Vagina (tissue), 2 donors: ENCODE results near the gene PCNX1. TPM values are rescaled to one million over a fixed set of nuclear protein-coding genes. Genes with fewer than 3 reads are reported as not detected.

Source experiments
- DNase-seq, 2 donors: peaks; one replicate each; pipeline ENCODE4 v3.0.0-alpha.2; 2017; ENCODE audit errors: extremely low spot score in 2 of 2
- H3K27ac ChIP-seq: fragments of 200-600 bp; sonication (generic); one replicate; pipeline ENCODE4 v1.5.1; 2019
- H3K27me3 ChIP-seq: fragments of 200-600 bp; sonication (generic); one replicate; pipeline ENCODE4 v1.5.1; 2019
- H3K36me3 ChIP-seq, 2 donors: fragments of 200-600 bp; sonication (generic); one replicate each; pipeline ENCODE4 v1.5.1; 2017 to 2019
- H3K4me1 ChIP-seq: fragments of 200-600 bp; sonication (generic); one replicate; pipeline ENCODE4 v1.5.1; 2019
- H3K4me3 ChIP-seq, 2 donors: fragments of 200-600 bp; sonication (generic); 1 replicate in 1 of 2; 2 replicates in 1 of 2; pipeline ENCODE4 v1.5.1; 2016 to 2019
- H3K9me3 ChIP-seq: fragments of 200-600 bp; sonication (generic); one replicate; pipeline ENCODE4 v1.5.1; 2019
- POLR2A ChIP-seq, 2 donors: fragments of 450-650 bp; IDR thresholded peaks; one replicate each; pipeline ENCODE4 v1.6.1; 2017; ENCODE audit warnings: antibody characterized with exemption in 2 of 2, mild to moderate bottlenecking in 2 of 2, moderate library complexity in 2 of 2
- POLR2AphosphoS5 ChIP-seq, 2 donors: sonication (generic); formaldehyde crosslinking; IDR thresholded peaks; one replicate each; pipeline ENCODE4 v1.9.0; 2017; ENCODE audit warnings: antibody characterized with exemption in 2 of 2, mild to moderate bottlenecking in 2 of 2, low read depth in 1 of 2; ENCODE audit not compliant: insufficient read depth in 1 of 2
- intact Hi-C: fragments of 100-400 bp; cut with DNase I; formaldehyde crosslinking; loops from one replicate; pipeline ENCODE4 v1.15.1; 2023
- total RNA-seq: library from RNA; depleted of rRNA; stranded (reverse); fragments of >200 nt; gene quantifications from one replicate; pipeline ENCODE4 v1.2.3, GENCODE V29; 2016
- TF ChIP-seq, protein P1 (sequence below), 3 experiments: fragments of 450-650 bp in 2 of 3; fragments of 200-600 bp in 1 of 3; sonication (generic) in 1 of 3; IDR thresholded peaks; one replicate each; pipeline ENCODE4 v1.5.1; 2017 to 2019; ENCODE audit warnings: antibody characterized with exemption in 3 of 3, mild to moderate bottlenecking in 2 of 3, moderate library complexity in 2 of 3

Gene PCNX1
- total RNA-seq, 1 donor from 2014 or later: 59.7 TPM

DNA sequence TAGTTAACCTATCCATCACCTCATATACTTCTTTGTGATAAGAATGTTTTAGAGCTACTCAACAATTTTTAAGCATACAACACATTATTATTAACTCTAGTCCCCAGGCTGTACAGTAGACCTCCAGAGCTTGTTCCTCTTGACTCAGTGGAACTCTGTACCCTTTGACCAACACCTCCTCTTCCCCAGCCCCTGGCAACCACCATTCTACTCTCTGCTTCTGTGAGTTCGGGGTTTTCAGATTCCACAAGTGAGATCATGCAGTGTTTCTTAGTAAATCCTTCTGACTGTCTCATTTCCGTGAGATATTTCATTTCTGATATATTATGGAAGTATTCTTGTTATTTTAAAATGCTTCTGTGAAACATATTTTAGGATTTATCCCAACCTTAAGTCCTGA, 200.7 kb downstream of the PCNX1 start:
- H3K4me1 ChIP-seq: no peaks in the 10 kb centered on the region
- TF ChIP-seq POLR2A (IDR thresholded peaks at IDR 0.05) (no peak), POLR2AphosphoS5 (IDR thresholded peaks at IDR 0.05; ENCODE audit: insufficient read depth in 1 of 2, low read depth in 1 of 2) (no peak)
- TF ChIP-seq, protein P1, sequence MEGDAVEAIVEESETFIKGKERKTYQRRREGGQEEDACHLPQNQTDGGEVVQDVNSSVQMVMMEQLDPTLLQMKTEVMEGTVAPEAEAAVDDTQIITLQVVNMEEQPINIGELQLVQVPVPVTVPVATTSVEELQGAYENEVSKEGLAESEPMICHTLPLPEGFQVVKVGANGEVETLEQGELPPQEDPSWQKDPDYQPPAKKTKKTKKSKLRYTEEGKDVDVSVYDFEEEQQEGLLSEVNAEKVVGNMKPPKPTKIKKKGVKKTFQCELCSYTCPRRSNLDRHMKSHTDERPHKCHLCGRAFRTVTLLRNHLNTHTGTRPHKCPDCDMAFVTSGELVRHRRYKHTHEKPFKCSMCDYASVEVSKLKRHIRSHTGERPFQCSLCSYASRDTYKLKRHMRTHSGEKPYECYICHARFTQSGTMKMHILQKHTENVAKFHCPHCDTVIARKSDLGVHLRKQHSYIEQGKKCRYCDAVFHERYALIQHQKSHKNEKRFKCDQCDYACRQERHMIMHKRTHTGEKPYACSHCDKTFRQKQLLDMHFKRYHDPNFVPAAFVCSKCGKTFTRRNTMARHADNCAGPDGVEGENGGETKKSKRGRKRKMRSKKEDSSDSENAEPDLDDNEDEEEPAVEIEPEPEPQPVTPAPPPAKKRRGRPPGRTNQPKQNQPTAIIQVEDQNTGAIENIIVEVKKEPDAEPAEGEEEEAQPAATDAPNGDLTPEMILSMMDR (IDR thresholded peaks at IDR 0.05): no peak
- no peak overlapping the region for H3K4me3 ChIP-seq
- H3K27ac ChIP-seq: no peak overlapping the region
- peaks cover 0 to 61% of the 10 kb centered on the region in 2 donors for H3K36me3 ChIP-seq
- H3K9me3 ChIP-seq: no peaks in the 10 kb centered on the region
- H3K27me3 ChIP-seq: no peaks in the 10 kb centered on the region
- no peak for DNase-seq
- intact Hi-C loops: no loop called here

DNA sequence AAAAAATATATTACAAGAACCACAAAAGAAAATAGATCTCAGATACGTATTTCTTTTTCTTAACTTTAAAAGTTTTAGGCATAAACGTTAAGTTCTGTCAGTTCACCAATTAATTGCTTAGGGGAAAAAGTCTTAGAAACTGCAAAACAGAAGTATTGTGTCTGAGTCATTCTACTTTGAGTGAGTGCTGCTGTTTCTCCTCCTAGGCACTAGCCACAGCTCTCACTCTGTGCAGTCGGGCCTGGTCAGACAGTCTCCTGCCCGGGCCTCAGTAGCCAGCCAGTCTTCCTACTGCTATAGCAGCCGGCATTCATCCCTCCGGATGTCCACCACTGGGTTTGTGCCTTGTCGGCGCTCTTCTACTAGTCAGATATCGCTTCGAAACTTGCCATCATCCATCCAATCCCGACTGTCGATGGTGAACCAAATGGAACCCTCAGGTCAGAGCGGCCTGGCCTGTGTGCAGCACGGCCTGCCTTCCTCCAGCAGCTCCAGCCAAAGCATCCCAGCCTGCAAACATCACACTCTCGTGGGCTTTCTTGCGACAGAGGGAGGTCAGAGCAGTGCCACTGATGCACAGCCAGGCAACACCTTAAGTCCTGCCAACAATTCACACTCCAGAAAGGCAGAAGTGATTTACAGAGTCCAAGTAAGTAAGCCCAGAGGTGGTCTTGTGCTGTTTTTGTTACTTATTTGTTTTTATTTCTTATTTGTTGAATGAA, 201.3 kb downstream of the PCNX1 start:
- intact Hi-C loops: no loop called here
- H3K4me1 ChIP-seq: no peaks in the 10 kb centered on the region
- no peak overlapping the region for H3K4me3 ChIP-seq
- TF ChIP-seq POLR2AphosphoS5 (IDR thresholded peaks at IDR 0.05; ENCODE audit: insufficient read depth in 1 of 2, low read depth in 1 of 2): no peak
- peaks cover 0 to 55% of the 10 kb centered on the region in 2 donors for H3K36me3 ChIP-seq
- H3K9me3 ChIP-seq: no peaks in the 10 kb centered on the region
- DNase-seq: no peak
- no peaks in the 10 kb centered on the region for H3K27me3 ChIP-seq
- no peak overlapping the region for H3K27ac ChIP-seq

DNA sequence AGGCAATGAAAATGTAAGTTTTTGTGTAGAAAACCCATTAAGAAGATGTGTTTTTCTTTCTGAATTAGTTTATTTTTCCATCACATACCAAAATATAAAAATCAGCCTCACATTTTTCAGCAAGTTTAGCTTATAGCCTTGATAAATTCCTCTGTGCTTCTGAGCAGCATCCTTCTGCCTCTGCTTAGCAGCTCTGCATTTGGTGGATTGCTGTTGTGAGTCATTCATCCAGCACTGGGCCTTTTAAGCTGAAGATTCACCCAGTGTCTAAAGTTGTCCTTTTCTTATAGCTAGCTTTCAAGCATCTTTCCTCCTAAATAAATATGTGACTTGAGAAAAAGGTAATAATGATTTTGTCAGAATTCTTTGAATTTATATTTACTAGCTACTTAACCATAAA, 206.1 kb downstream of the PCNX1 start:
- H3K4me3 ChIP-seq: no peak overlapping the region
- no peaks in the 10 kb centered on the region for H3K4me1 ChIP-seq
- no peak overlapping the region for H3K27ac ChIP-seq
- DNase-seq: no peak
- H3K9me3 ChIP-seq: no peaks in the 10 kb centered on the region
- peaks cover 0 to 30% of the 10 kb centered on the region in 2 donors for H3K36me3 ChIP-seq
- intact Hi-C loops: no loop called here
- TF ChIP-seq POLR2AphosphoS5 (IDR thresholded peaks at IDR 0.05; ENCODE audit: insufficient read depth in 1 of 2, low read depth in 1 of 2) (no peak), POLR2A (IDR thresholded peaks at IDR 0.05) (no peak)
- TF ChIP-seq, protein P1 (IDR thresholded peaks at IDR 0.05): no peak
- H3K27me3 ChIP-seq: no peaks in the 10 kb centered on the region

DNA sequence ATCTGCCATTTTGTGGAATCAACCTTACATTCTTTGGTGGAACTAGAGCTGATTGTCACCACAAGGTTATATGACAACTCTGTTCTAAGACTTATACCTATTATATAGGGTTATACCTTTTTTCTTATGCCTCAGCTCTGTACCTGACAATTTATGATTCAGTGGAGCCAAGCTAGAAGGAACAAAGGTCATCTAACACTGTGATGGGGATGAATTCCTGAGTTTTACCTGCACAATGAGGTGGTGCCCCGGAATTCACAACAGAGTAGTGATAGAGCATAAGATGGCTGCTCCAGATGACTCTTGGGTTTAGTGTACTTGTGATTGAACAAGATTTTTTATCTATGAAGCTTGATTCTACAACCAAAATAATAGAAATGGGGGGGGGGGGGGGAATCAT, 207.3 kb downstream of the PCNX1 start:
- no peaks in the 10 kb centered on the region for H3K4me1 ChIP-seq
- H3K4me3 ChIP-seq: no peak overlapping the region
- TF ChIP-seq POLR2A (IDR thresholded peaks at IDR 0.05): no peak
- TF ChIP-seq, protein P1 (IDR thresholded peaks at IDR 0.05): no peak
- TF ChIP-seq POLR2AphosphoS5 (IDR thresholded peaks at IDR 0.05; ENCODE audit: insufficient read depth in 1 of 2, low read depth in 1 of 2): no peak
- no peaks in the 10 kb centered on the region for H3K27me3 ChIP-seq
- peaks cover 0 to 18% of the 10 kb centered on the region in 2 donors for H3K36me3 ChIP-seq
- H3K9me3 ChIP-seq: no peaks in the 10 kb centered on the region
- intact Hi-C loops: no loop called here
- DNase-seq: no peak
- no peak overlapping the region for H3K27ac ChIP-seq

DNA sequence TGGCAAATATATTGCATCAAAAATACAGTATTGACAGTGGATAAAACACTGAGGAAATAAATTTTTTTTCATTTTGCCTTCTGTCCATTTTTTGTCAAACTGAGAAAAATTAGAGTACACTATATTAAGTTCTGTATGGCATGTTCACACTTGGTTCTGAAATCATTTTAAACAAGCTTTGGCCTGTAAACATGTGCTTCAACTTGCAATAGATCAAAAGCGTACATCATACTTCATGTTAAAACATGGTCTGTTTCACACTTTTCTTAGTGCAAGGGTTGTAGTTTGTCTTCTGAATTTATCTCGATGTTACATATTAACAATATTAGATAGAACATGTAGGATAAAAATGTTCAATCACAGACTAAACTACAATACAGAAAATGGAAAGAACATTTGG, 208.0 kb downstream of the PCNX1 start:
- Histone ChIP-seq H3K9me3 (no peaks in the 10 kb centered on the region), H3K36me3 (peaks cover 0 to 13% of the 10 kb centered on the region in 2 donors), H3K27me3 (no peaks in the 10 kb centered on the region), H3K27ac (no peak overlapping the region), H3K4me3 (no peak overlapping the region), H3K4me1 (no peaks in the 10 kb centered on the region)
- DNase-seq: no peak
- TF ChIP-seq POLR2A (IDR thresholded peaks at IDR 0.05) (no peak), POLR2AphosphoS5 (IDR thresholded peaks at IDR 0.05; ENCODE audit: insufficient read depth in 1 of 2, low read depth in 1 of 2) (no peak)
- TF ChIP-seq, protein P1 (IDR thresholded peaks at IDR 0.05): no peak
- intact Hi-C loops: no loop called here
